Rectal smooth muscle tissue (tissue), 1 donor: Measurements from ENCODE around the gene STK11.

Source experiments
- H3K27ac ChIP-seq: one replicate; pipeline ENCODE4 v1.7.0; 2013; ENCODE audit warnings: low read depth, low read length, inconsistent platforms
- H3K27me3 ChIP-seq: one replicate; pipeline ENCODE4 v1.7.0; 2013; ENCODE audit warnings: low read length; ENCODE audit not compliant: control insufficient read depth, insufficient read depth
- H3K36me3 ChIP-seq: one replicate; pipeline ENCODE4 v1.7.0; 2013; ENCODE audit warnings: low read length; ENCODE audit not compliant: control insufficient read depth, insufficient read depth
- H3K4me1 ChIP-seq: one replicate; pipeline ENCODE4 v1.7.0; 2013; ENCODE audit warnings: low read length; ENCODE audit not compliant: control insufficient read depth, insufficient read depth
- H3K4me3 ChIP-seq: one replicate; pipeline ENCODE4 v1.7.0; 2013; ENCODE audit warnings: low read length
- H3K9ac ChIP-seq: one replicate; pipeline ENCODE4 v1.7.0; 2013; ENCODE audit warnings: low read length

Gene STK11

GRCh38 chr19:1257475-1258162 lies 52.0 kb downstream of the STK11 start:
- H3K4me3 ChIP-seq: no peak overlapping the region
- no peaks in the 10 kb centered on the region for H3K27me3 ChIP-seq
- peaks cover 33% of the 10 kb centered on the region for H3K4me1 ChIP-seq
- peaks cover 22% of the 10 kb centered on the region for H3K36me3 ChIP-seq
- H3K27ac ChIP-seq: no peak overlapping the region
- H3K9ac ChIP-seq: no peak overlapping the region

GRCh38 chr19:1258163-1258492 lies 52.5 kb downstream of the STK11 start:
- no peak overlapping the region for H3K27ac ChIP-seq
- peaks cover 33% of the 10 kb centered on the region for H3K4me1 ChIP-seq
- H3K9ac ChIP-seq: no peak overlapping the region
- peaks cover 22% of the 10 kb centered on the region for H3K36me3 ChIP-seq
- H3K27me3 ChIP-seq: no peaks in the 10 kb centered on the region
- H3K4me3 ChIP-seq: no peak overlapping the region

GRCh38 chr19:1258707-1259205 lies 53.2 kb downstream of the STK11 start:
- no peak overlapping the region for H3K4me3 ChIP-seq
- H3K36me3 ChIP-seq: peaks cover 22% of the 10 kb centered on the region
- H3K4me1 ChIP-seq: peaks cover 28% of the 10 kb centered on the region
- H3K27ac ChIP-seq: peak overlapping the region; percentile 76
- H3K27me3 ChIP-seq: no peaks in the 10 kb centered on the region
- no peak overlapping the region for H3K9ac ChIP-seq

- peak overlapping the region; percentile 31 for H3K4me3 ChIP-seq
- H3K4me1 ChIP-seq: peaks cover 23% of the 10 kb centered on the region
- peaks cover 21% of the 10 kb centered on the region for H3K36me3 ChIP-seq
- peak overlapping the region; percentile 34 for H3K9ac ChIP-seq
- peak overlapping the region; percentile 76 for H3K27ac ChIP-seq
- no peaks in the 10 kb centered on the region for H3K27me3 ChIP-seq
Observed at GRCh38 chr19:1259206-1259875, 53.8 kb downstream of the STK11 start.

GRCh38 chr19:1259876-1260748 lies 54.5 kb downstream of the STK11 start:
- H3K9ac ChIP-seq: no peak overlapping the region
- H3K4me1 ChIP-seq: peaks cover 15% of the 10 kb centered on the region
- H3K36me3 ChIP-seq: peaks cover 14% of the 10 kb centered on the region
- H3K27me3 ChIP-seq: no peaks in the 10 kb centered on the region
- peak overlapping the region; percentile 40 for H3K4me3 ChIP-seq
- peak overlapping the region; percentile 76 for H3K27ac ChIP-seq

- H3K36me3 ChIP-seq: peaks cover 6% of the 10 kb centered on the region
- peak overlapping the region; percentile 69 for H3K9ac ChIP-seq
- peak overlapping the region; percentile 76 for H3K27ac ChIP-seq
- H3K27me3 ChIP-seq: no peaks in the 10 kb centered on the region
- H3K4me1 ChIP-seq: peaks cover 16% of the 10 kb centered on the region
- peak overlapping the region; percentile 62 for H3K4me3 ChIP-seq
Observed at GRCh38 chr19:1260749-1261537, 55.4 kb downstream of the STK11 start.

- no peaks in the 10 kb centered on the region for H3K27me3 ChIP-seq
- peaks cover 20% of the 10 kb centered on the region for H3K4me1 ChIP-seq
- H3K27ac ChIP-seq: peak overlapping the region; percentile 76
Observed at GRCh38 chr19:1261538-1261797, 55.9 kb downstream of the STK11 start.

GRCh38 chr19:1261798-1262622 lies 56.4 kb downstream of the STK11 start:
- Histone ChIP-seq H3K4me1 (peaks cover 21% of the 10 kb centered on the region), H3K4me3 (peak overlapping the region; percentile 62), H3K36me3 (no peaks in the 10 kb centered on the region), H3K27me3 (no peaks in the 10 kb centered on the region), H3K27ac (peak overlapping the region; percentile 76), H3K9ac (peak overlapping the region; percentile 69)

More at GRCh38 chr19:1261538-1261797, 55.9 kb downstream of the STK11 start:
- Histone ChIP-seq H3K9ac (peak overlapping the region; percentile 69), H3K4me3 (peak overlapping the region; percentile 62), H3K36me3 (peaks cover 4% of the 10 kb centered on the region)

- Histone ChIP-seq H3K9ac (peak overlapping the region; percentile 32), H3K27me3 (no peaks in the 10 kb centered on the region), H3K4me1 (peaks cover 26% of the 10 kb centered on the region), H3K27ac (peak overlapping the region; percentile 76), H3K36me3 (no peaks in the 10 kb centered on the region), H3K4me3 (peak overlapping the region; percentile 62)
Observed at GRCh38 chr19:1262623-1263123, 57.1 kb downstream of the STK11 start.

- Histone ChIP-seq H3K27ac (peak overlapping the region; percentile 76), H3K4me3 (no peak overlapping the region)
Observed at GRCh38 chr19:1263188-1263587, 57.6 kb downstream of the STK11 start.

More at GRCh38 chr19:1263188-1263587, 57.6 kb downstream of the STK11 start:
- no peaks in the 10 kb centered on the region for H3K27me3 ChIP-seq
- peaks cover 30% of the 10 kb centered on the region for H3K4me1 ChIP-seq
- no peaks in the 10 kb centered on the region for H3K36me3 ChIP-seq
- no peak overlapping the region for H3K9ac ChIP-seq
